ENCODE results near the gene S100A13.

- TF ChIP-seq CTCF (conservative IDR thresholded peaks at IDR 0.05): no peak
- TF ChIP-seq EZH2 (IDR thresholded peaks at IDR 0.05; ENCODE audit: low read depth): no peak
Observed at GRCh38 chr1:153583976-153584375, 43.3 kb downstream of the S100A13 start.

Measured in PC-9 (cell line).